Measurements from ENCODE around the gene CTIF.

GRCh38 chr18:48809365-48809764 is 270.5 kb downstream of the CTIF start:
- TF ChIP-seq CTCF (conservative IDR thresholded peaks at IDR 0.05; ENCODE audit: low read length) (no peak), EZH2phosphoT487 (IDR thresholded peaks at IDR 0.05; ENCODE audit: borderline replicate concordance, low read depth, low read length) (no peak)

Data from OCI-LY7 (cell line).